ENCODE data around the gene ATP10B. TPM values are rescaled to one million over a fixed set of nuclear protein-coding genes. Genes with fewer than 3 reads are reported as not detected.

ATP10B gene
- total RNA-seq, 1 experiment from 2014 or later: not detected

GRCh38 chr5:160774666-160775315 lies 77.2 kb downstream of the ATP10B start:
- intact Hi-C loops (cut with micrococcal nuclease; ENCODE audit: unreplicated experiment): loop anchor here (10.0 kb wide), 1 partner anchor 270 kb away; no protein-coding TSS in a partner anchor
- no peak overlapping the region for H3K27ac ChIP-seq (ENCODE audit: low read length)
- no TSS peak for BruUV-seq (replicated peaks)
- in situ Hi-C loops (cut with HindIII; ENCODE audit: low pct_unique_long_range_greater_than_20kb, low sequenced_read_pairs): no loop called here
- H3K4me3 ChIP-seq (ENCODE audit: low read depth in 2 of 2, low read length in 2 of 2): no peak overlapping the region
- H3K9me3 ChIP-seq (ENCODE audit: control insufficient read depth, insufficient read depth, low read depth, low read length): no peaks in the 10 kb centered on the region
- no peaks in the 10 kb centered on the region for H3K36me3 ChIP-seq (ENCODE audit: control insufficient read depth, insufficient read depth, low read length)
- no peaks in the 10 kb centered on the region for H3K4me1 ChIP-seq (ENCODE audit: control insufficient read depth, insufficient read depth, low read length)
- no peak for TF ChIP-seq POLR2AphosphoS5 (IDR thresholded peaks at IDR 0.05; ENCODE audit: low read depth, low read length)
- no peak for TF ChIP-seq REST (IDR thresholded peaks at IDR 0.05; ENCODE audit: insufficient read depth in 1 of 2, low read depth in 2 of 2, low read length in 1 of 2)
- no peak for TF ChIP-seq TCF7L2 (IDR thresholded peaks at IDR 0.05; ENCODE audit: low read depth, low read length)
- no peak for TF ChIP-seq SIN3A (IDR thresholded peaks at IDR 0.05; ENCODE audit: borderline replicate concordance, insufficient read depth, low read depth, low read length)
- TF ChIP-seq CTCF (IDR thresholded peaks at IDR 0.05): no peak
- CTCF ChIA-PET: no interaction called here
- no peaks in the 10 kb centered on the region for H3K27me3 ChIP-seq (ENCODE audit: control insufficient read depth, insufficient read depth, low read length)
- DNase-seq (ENCODE audit: low read depth, low spot score) (no peak), ATAC-seq (no peak)
- POLR2A ChIA-PET: interaction anchor here (0.6 kb wide), 1 partner anchor 77 kb away, joined by 4 read pairs; no protein-coding TSS in a partner anchor

GRCh38 chr5:160773646-160774410 lies 78.2 kb downstream of the ATP10B start:
- Histone ChIP-seq H3K9me3 (ENCODE audit: control insufficient read depth, insufficient read depth, low read depth, low read length) (no peaks in the 10 kb centered on the region), H3K27ac (ENCODE audit: low read length) (no peak overlapping the region), H3K4me3 (ENCODE audit: low read depth in 2 of 2, low read length in 2 of 2) (no peak overlapping the region), H3K4me1 (ENCODE audit: control insufficient read depth, insufficient read depth, low read length) (no peaks in the 10 kb centered on the region), H3K36me3 (ENCODE audit: control insufficient read depth, insufficient read depth, low read length) (no peaks in the 10 kb centered on the region), H3K27me3 (ENCODE audit: control insufficient read depth, insufficient read depth, low read length) (no peaks in the 10 kb centered on the region)
- intact Hi-C loops (cut with micrococcal nuclease; ENCODE audit: unreplicated experiment): loop anchor here (10.0 kb wide), 1 partner anchor 269 kb away; no protein-coding TSS in a partner anchor
- TF ChIP-seq SIN3A (IDR thresholded peaks at IDR 0.05; ENCODE audit: borderline replicate concordance, insufficient read depth, low read depth, low read length) (no peak), CTCF (IDR thresholded peaks at IDR 0.05) (no peak), TCF7L2 (IDR thresholded peaks at IDR 0.05; ENCODE audit: low read depth, low read length) (no peak), POLR2AphosphoS5 (IDR thresholded peaks at IDR 0.05; ENCODE audit: low read depth, low read length) (no peak), REST (IDR thresholded peaks at IDR 0.05; ENCODE audit: insufficient read depth in 1 of 2, low read depth in 2 of 2, low read length in 1 of 2) (no peak)
- ChIA-PET CTCF (no interaction called here), POLR2A (no interaction called here)
- ATAC-seq: no peak
- DNase-seq (ENCODE audit: low read depth, low spot score): no peak
- in situ Hi-C loops (cut with HindIII; ENCODE audit: low pct_unique_long_range_greater_than_20kb, low sequenced_read_pairs): no loop called here
- BruUV-seq (replicated peaks): no TSS peak
